ENCODE measurements around the gene FOXD2.

Gene FOXD2

GRCh38 chr1:47437447-47438164 is at the start of gene FOXD2:
FOXD2 (plus strand) TSS chr1:47438044; CDS start chr1:47438136, 92 bp downstream.
- TF ChIP-seq POLR2A (IDR thresholded peaks at IDR 0.05; ENCODE audit: low read depth, low read length) = peak; percentile 78
- no peak for FAIRE-seq
- DNase-seq (ENCODE audit: insufficient read length, low spot score) = peak; percentile 87

GRCh38 chr1:47388891-47389238 is 49.0 kb upstream of the FOXD2 start:
- no peak for FAIRE-seq
- TF ChIP-seq POLR2A (IDR thresholded peaks at IDR 0.05; ENCODE audit: low read depth, low read length) = no peak
- DNase-seq (ENCODE audit: insufficient read length, low spot score) = peak; percentile 65

DNA sequence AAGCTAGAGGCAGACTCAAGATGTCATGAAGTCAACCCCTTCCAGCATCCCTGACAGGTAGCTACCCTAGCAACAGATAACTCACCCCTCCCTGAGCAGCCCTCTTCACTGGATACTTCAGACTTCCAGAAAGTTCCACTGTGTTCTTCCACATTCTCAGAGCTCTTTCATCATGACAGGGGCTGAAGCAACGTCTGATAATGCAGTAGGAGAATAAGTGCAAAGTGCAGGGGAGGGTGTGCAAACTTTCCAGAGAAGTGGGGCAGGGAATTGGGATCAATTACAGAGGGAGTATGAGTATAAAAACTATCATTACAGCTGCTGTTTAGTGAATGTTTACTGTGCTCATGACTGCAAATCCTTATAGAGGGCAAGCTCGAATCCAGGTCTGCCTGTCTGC is 48.1 kb upstream of the FOXD2 start:
- FAIRE-seq (no peak), DNase-seq (ENCODE audit: insufficient read length, low spot score) (no peak)
- TF ChIP-seq POLR2A (IDR thresholded peaks at IDR 0.05; ENCODE audit: low read depth, low read length) = no peak

GRCh38 chr1:47390843-47391242 is 47.0 kb upstream of the FOXD2 start:
- no peak for DNase-seq (ENCODE audit: insufficient read length, low spot score)
- TF ChIP-seq POLR2A (IDR thresholded peaks at IDR 0.05; ENCODE audit: low read depth, low read length) = no peak
- FAIRE-seq = no peak

- DNase-seq (ENCODE audit: insufficient read length, low spot score) (no peak), FAIRE-seq (no peak)
- no peak for TF ChIP-seq POLR2A (IDR thresholded peaks at IDR 0.05; ENCODE audit: low read depth, low read length)
These were observed 44.7 kb upstream of the FOXD2 start for GRCh38 chr1:47393141-47393540.

- FAIRE-seq = no peak
- no peak for TF ChIP-seq POLR2A (IDR thresholded peaks at IDR 0.05; ENCODE audit: low read depth, low read length)
- DNase-seq (ENCODE audit: insufficient read length, low spot score) = no peak
These were observed 42.4 kb upstream of the FOXD2 start for GRCh38 chr1:47395433-47395832.

- FAIRE-seq (no peak), DNase-seq (ENCODE audit: insufficient read length, low spot score) (no peak)
- no peak for TF ChIP-seq POLR2A (IDR thresholded peaks at IDR 0.05; ENCODE audit: low read depth, low read length)
These were observed 41.1 kb upstream of the FOXD2 start for GRCh38 chr1:47396671-47397196.

DNA sequence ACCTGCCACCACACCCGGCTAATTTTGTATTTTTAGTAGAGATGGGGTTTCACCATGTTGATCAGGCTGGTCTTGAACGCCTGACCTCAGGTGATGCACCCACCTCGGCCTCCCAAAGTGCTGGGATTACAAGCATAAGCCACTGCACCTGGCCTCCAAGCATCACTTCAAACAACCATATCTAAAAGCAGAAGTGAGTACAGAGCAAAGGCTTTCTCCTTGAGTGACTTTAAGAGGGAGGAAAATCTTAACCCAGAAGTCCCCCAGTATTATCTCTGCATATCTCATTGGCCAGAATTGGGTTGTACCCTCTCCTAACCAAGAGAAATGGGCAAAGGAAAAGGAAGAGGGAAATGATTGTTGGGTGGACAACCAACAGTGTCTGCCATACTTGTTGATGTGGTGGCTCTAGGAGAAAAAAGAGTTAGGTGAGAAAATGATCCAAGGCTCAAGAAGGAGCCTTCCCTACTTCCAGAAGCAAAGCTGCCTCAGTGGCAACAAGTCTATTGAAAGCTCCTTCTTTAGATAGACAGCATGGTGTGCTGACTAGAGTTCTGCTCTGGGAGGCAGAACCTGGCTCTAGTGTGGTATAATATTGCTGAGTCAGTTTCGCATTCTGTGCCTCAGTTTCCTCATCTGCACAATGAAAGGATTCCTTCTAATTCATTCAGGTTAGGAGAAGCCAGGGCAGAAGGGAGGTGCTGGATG is 38.6 kb upstream of the FOXD2 start:
- FAIRE-seq (no peak), DNase-seq (ENCODE audit: insufficient read length, low spot score) (no peak)
- TF ChIP-seq POLR2A (IDR thresholded peaks at IDR 0.05; ENCODE audit: low read depth, low read length) = no peak

GRCh38 chr1:47399846-47400155 is 38.0 kb upstream of the FOXD2 start:
- TF ChIP-seq POLR2A (IDR thresholded peaks at IDR 0.05; ENCODE audit: low read depth, low read length) = no peak
- DNase-seq (ENCODE audit: insufficient read length, low spot score) (no peak), FAIRE-seq (no peak)

DNA sequence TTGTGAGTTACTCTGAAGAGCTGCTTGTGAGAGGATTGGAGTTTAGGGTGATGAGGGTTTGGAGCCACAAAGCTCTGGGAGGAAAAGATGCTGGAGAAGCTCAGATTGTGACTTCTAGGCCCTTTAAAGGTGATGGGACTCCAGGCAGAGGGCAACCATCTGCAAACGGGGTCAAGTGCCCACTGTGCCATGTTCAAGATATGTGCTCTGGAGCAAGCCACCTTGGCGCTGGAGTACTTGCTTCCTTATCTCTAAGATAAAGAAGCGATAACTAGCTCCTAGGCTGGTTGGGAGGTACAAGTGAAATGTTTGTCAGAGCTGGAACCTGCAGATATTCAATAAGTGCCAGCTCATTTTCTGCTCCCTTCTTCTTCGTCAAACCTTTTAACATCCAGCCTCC is 36.1 kb upstream of the FOXD2 start:
- DNase-seq (ENCODE audit: insufficient read length, low spot score) (no peak), FAIRE-seq (no peak)
- TF ChIP-seq POLR2A (IDR thresholded peaks at IDR 0.05; ENCODE audit: low read depth, low read length) = no peak

GRCh38 chr1:47402591-47402990 is 35.3 kb upstream of the FOXD2 start:
- FAIRE-seq (no peak), DNase-seq (ENCODE audit: insufficient read length, low spot score) (no peak)
- no peak for TF ChIP-seq POLR2A (IDR thresholded peaks at IDR 0.05; ENCODE audit: low read depth, low read length)

GRCh38 chr1:47403321-47403910 is 34.4 kb upstream of the FOXD2 start:
- DNase-seq (ENCODE audit: insufficient read length, low spot score) (no peak), FAIRE-seq (no peak)
- TF ChIP-seq POLR2A (IDR thresholded peaks at IDR 0.05; ENCODE audit: low read depth, low read length) = no peak

GRCh38 chr1:47405697-47406096 is 32.1 kb upstream of the FOXD2 start:
- TF ChIP-seq POLR2A (IDR thresholded peaks at IDR 0.05; ENCODE audit: low read depth, low read length) = no peak
- FAIRE-seq = no peak
- no peak for DNase-seq (ENCODE audit: insufficient read length, low spot score)

DNA sequence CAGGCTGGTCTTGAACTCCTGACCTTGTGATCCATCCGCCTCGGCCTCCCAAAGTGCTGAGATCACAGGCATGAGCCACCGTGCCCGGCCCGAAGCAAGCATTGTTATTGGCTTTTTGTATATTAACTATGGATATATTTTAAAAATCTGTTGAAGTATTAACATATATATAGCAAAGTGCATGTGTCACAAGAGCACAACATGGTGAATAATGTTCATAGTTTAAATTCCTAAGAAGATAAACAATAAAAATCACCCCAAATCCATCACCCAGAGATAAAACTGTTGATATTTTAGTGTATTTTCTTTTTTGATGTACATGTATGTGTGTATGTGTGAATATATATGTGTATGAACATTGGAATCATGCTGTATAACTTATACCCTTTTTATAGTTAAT is 30.9 kb upstream of the FOXD2 start:
- no peak for TF ChIP-seq POLR2A (IDR thresholded peaks at IDR 0.05; ENCODE audit: low read depth, low read length)
- no peak for DNase-seq (ENCODE audit: insufficient read length, low spot score)
- no peak for FAIRE-seq

- no peak for DNase-seq (ENCODE audit: insufficient read length, low spot score)
- no peak for FAIRE-seq
- no peak for TF ChIP-seq POLR2A (IDR thresholded peaks at IDR 0.05; ENCODE audit: low read depth, low read length)
These were observed 30.4 kb upstream of the FOXD2 start for GRCh38 chr1:47407481-47407880.

Measured in H54 (cell line).